Ascending aorta (tissue), 2 donors: ENCODE data around the gene DOCK2. TPM values are rescaled to one million over a fixed set of nuclear protein-coding genes. Genes with fewer than 3 reads are reported as not detected.

Experiments
- DNase-seq, 2 donors: peaks; one replicate each; pipeline ENCODE4 v3.0.0-alpha.2; 2019; ENCODE audit warnings: low spot score in 2 of 2
- H3K27ac ChIP-seq, 2 donors: fragments of 200-600 bp; sonication (generic); one replicate each; pipeline ENCODE4 v1.5.1; 2016 to 2017; ENCODE audit warnings: mild to moderate bottlenecking in 1 of 2
- H3K27me3 ChIP-seq: fragments of 200-600 bp; sonication (generic); one replicate; pipeline ENCODE4 v1.5.1; 2017
- H3K36me3 ChIP-seq, 2 donors: fragments of 200-600 bp; sonication (generic); one replicate each; pipeline ENCODE4 v1.5.1; 2016
- H3K4me1 ChIP-seq, 2 donors: fragments of 200-600 bp; sonication (generic); one replicate each; pipeline ENCODE4 v1.5.1; 2016 to 2017; ENCODE audit warnings: mild to moderate bottlenecking in 1 of 2
- H3K4me3 ChIP-seq, 2 donors: fragments of 200-600 bp; sonication (generic); one replicate each; pipeline ENCODE4 v1.5.1; 2016 to 2017; ENCODE audit warnings: mild to moderate bottlenecking in 1 of 2
- H3K9me3 ChIP-seq, 2 donors: fragments of 200-600 bp; sonication (generic); one replicate each; pipeline ENCODE4 v1.5.1; 2016
- CTCF ChIP-seq, 3 experiments: fragments of 200-600 bp in 2 of 3; fragments of 450-650 bp in 1 of 3; sonication (generic) in 2 of 3; IDR thresholded peaks; one replicate each; pipeline ENCODE4 v1.5.1; 2016 to 2019; ENCODE audit warnings: antibody characterized with exemption in 3 of 3, mild to moderate bottlenecking in 1 of 3, moderate library complexity in 1 of 3
- intact Hi-C: fragments of 100-400 bp; cut with DNase I; formaldehyde crosslinking; loops from one replicate; pipeline ENCODE4 v1.15.1; 2023
- total RNA-seq: library from RNA; depleted of rRNA; stranded (reverse); fragments of >200 nt; gene quantifications from one replicate; pipeline ENCODE4 v1.1.0, GENCODE V29; 2016

DOCK2 gene
- total RNA-seq, 1 donor from 2014 or later: 33.1 TPM

GRCh38 chr5:169810524-169810923 is 173.4 kb downstream of the DOCK2 start:
- Histone ChIP-seq H3K9me3 (no peaks in the 10 kb centered on the region), H3K36me3 (no peaks in the 10 kb centered on the region), H3K27me3 (no peaks in the 10 kb centered on the region), H3K4me1 (no peaks in the 10 kb centered on the region), H3K4me3 (no peak overlapping the region), H3K27ac (no peak overlapping the region)
- no peak for TF ChIP-seq CTCF (IDR thresholded peaks at IDR 0.05)
- no peak for DNase-seq
- intact Hi-C loops: no loop called here

GRCh38 chr5:169811023-169811422 is 173.9 kb downstream of the DOCK2 start:
- no peaks in the 10 kb centered on the region for H3K9me3 ChIP-seq
- intact Hi-C loops: no loop called here
- H3K36me3 ChIP-seq: no peaks in the 10 kb centered on the region

GRCh38 chr5:169811680-169812079 is 174.6 kb downstream of the DOCK2 start:
- Histone ChIP-seq H3K9me3 (no peaks in the 10 kb centered on the region), H3K4me3 (no peak overlapping the region), H3K27ac (no peak overlapping the region), H3K27me3 (no peaks in the 10 kb centered on the region), H3K4me1 (no peaks in the 10 kb centered on the region), H3K36me3 (no peaks in the 10 kb centered on the region)
- TF ChIP-seq CTCF (IDR thresholded peaks at IDR 0.05): no peak
- intact Hi-C loops: no loop called here
- no peak for DNase-seq

More at GRCh38 chr5:169811023-169811422, 173.9 kb downstream of the DOCK2 start:
- no peak for TF ChIP-seq CTCF (IDR thresholded peaks at IDR 0.05)
- Histone ChIP-seq H3K4me3 (no peak overlapping the region), H3K27me3 (no peaks in the 10 kb centered on the region), H3K27ac (no peak overlapping the region), H3K4me1 (no peaks in the 10 kb centered on the region)
- DNase-seq: no peak

GRCh38 chr5:169812786-169813185 is 175.7 kb downstream of the DOCK2 start:
- Histone ChIP-seq H3K27me3 (no peaks in the 10 kb centered on the region), H3K36me3 (no peaks in the 10 kb centered on the region), H3K9me3 (no peaks in the 10 kb centered on the region), H3K4me1 (no peaks in the 10 kb centered on the region), H3K4me3 (no peak overlapping the region), H3K27ac (no peak overlapping the region)
- no peak for DNase-seq
- no peak for TF ChIP-seq CTCF (IDR thresholded peaks at IDR 0.05)
- intact Hi-C loops: no loop called here

- no peak overlapping the region for H3K27ac ChIP-seq
- TF ChIP-seq CTCF (IDR thresholded peaks at IDR 0.05): no peak
- no peak for DNase-seq
- intact Hi-C loops: no loop called here
- H3K36me3 ChIP-seq: no peaks in the 10 kb centered on the region
- no peaks in the 10 kb centered on the region for H3K9me3 ChIP-seq
- H3K4me1 ChIP-seq: no peaks in the 10 kb centered on the region
- H3K4me3 ChIP-seq: no peak overlapping the region
- no peaks in the 10 kb centered on the region for H3K27me3 ChIP-seq
Observed at GRCh38 chr5:169814045-169814444, 177.0 kb downstream of the DOCK2 start.

GRCh38 chr5:169814522-169814921 is 177.4 kb downstream of the DOCK2 start:
- H3K4me3 ChIP-seq: no peak overlapping the region

More at GRCh38 chr5:169814522-169814921, 177.4 kb downstream of the DOCK2 start:
- Histone ChIP-seq H3K4me1 (no peaks in the 10 kb centered on the region), H3K27me3 (no peaks in the 10 kb centered on the region), H3K27ac (no peak overlapping the region), H3K9me3 (no peaks in the 10 kb centered on the region), H3K36me3 (no peaks in the 10 kb centered on the region)
- intact Hi-C loops: no loop called here
- no peak for DNase-seq
- no peak for TF ChIP-seq CTCF (IDR thresholded peaks at IDR 0.05)
